Measurements from ENCODE around the gene UIMC1.

GRCh38 chr5:176955895-176956294 lies 50.7 kb downstream of the UIMC1 start:
- TF ChIP-seq CTCF (conservative IDR thresholded peaks at IDR 0.05; ENCODE audit: low read depth, low read length) = no peak
- TF ChIP-seq EZH2phosphoT487 (IDR thresholded peaks at IDR 0.05; ENCODE audit: borderline replicate concordance, low read length) = no peak

Data from PC-3 (cell line).